PFSK-1 (cell line): Measurements from ENCODE around the gene DGKB.

Source experiments
- FOXP2 ChIP-seq: optimal IDR thresholded peaks from 2 replicates; pipeline ENCODE3; 2011; ENCODE audit warnings: borderline replicate concordance, control low read depth, inconsistent platforms; ENCODE audit not compliant: insufficient read depth; ENCODE audit errors: extremely low read length, extremely low read depth
- POLR2AphosphoS5 ChIP-seq: IDR thresholded peaks from 2 replicates; pipeline ENCODE4 v1.6.1; 2012; ENCODE audit warnings: low read depth, mild to moderate bottlenecking, control low read depth, low read length, moderate library complexity
- SIN3A ChIP-seq: IDR thresholded peaks from 2 replicates; pipeline ENCODE4 v1.6.1; 2012; ENCODE audit warnings: mild to moderate bottlenecking, low read length, moderate library complexity, borderline replicate concordance; ENCODE audit not compliant: insufficient read depth
- TAF1 ChIP-seq: IDR thresholded peaks from 2 replicates; pipeline ENCODE4 v1.6.1; 2012; ENCODE audit warnings: low read length, control low read depth, borderline replicate concordance; ENCODE audit not compliant: insufficient read depth
- TF ChIP-seq, protein P1 (sequence below), 2 experiments: IDR thresholded peaks; 2 replicates each; pipeline versions ENCODE4 v1.6.1 to v1.8.0; 2011 to 2012; ENCODE audit warnings: low read depth in 2 of 2, low read length in 2 of 2, control low read depth in 1 of 2, inconsistent platforms in 1 of 2, mild to moderate bottlenecking in 1 of 2, moderate library complexity in 1 of 2; ENCODE audit not compliant: insufficient read depth in 1 of 2

The DGKB gene

DNA sequence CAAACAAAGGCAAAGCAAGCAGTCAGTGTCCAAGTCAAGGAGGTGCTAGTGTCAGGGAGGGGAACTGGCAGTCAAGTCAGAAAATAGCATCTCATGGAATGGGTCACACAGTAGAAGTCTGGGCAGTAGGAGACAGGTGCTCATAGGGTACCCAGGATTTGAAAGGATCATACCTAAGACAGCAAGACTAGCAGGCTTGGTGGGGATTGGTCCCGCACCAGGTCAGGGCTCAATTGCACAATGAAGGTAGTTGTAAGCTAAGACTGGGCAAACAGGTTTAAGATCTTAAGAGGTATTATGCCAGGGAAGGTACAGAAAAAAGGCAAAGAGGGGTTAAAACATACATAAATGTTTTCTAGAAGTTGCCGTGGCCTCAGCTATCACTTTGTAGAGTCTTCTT lies 731.7 kb downstream of the DGKB start:
- TF ChIP-seq TAF1 = no peak
- TF ChIP-seq SIN3A = no peak
- TF ChIP-seq, protein P1, sequence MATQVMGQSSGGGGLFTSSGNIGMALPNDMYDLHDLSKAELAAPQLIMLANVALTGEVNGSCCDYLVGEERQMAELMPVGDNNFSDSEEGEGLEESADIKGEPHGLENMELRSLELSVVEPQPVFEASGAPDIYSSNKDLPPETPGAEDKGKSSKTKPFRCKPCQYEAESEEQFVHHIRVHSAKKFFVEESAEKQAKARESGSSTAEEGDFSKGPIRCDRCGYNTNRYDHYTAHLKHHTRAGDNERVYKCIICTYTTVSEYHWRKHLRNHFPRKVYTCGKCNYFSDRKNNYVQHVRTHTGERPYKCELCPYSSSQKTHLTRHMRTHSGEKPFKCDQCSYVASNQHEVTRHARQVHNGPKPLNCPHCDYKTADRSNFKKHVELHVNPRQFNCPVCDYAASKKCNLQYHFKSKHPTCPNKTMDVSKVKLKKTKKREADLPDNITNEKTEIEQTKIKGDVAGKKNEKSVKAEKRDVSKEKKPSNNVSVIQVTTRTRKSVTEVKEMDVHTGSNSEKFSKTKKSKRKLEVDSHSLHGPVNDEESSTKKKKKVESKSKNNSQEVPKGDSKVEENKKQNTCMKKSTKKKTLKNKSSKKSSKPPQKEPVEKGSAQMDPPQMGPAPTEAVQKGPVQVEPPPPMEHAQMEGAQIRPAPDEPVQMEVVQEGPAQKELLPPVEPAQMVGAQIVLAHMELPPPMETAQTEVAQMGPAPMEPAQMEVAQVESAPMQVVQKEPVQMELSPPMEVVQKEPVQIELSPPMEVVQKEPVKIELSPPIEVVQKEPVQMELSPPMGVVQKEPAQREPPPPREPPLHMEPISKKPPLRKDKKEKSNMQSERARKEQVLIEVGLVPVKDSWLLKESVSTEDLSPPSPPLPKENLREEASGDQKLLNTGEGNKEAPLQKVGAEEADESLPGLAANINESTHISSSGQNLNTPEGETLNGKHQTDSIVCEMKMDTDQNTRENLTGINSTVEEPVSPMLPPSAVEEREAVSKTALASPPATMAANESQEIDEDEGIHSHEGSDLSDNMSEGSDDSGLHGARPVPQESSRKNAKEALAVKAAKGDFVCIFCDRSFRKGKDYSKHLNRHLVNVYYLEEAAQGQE (IDR thresholded peaks at IDR 0.05; ENCODE audit: insufficient read depth in 1 of 2, low read depth in 2 of 2, low read length in 2 of 2) = no peak
- no peak for TF ChIP-seq FOXP2
- TF ChIP-seq POLR2AphosphoS5 = no peak

DNA sequence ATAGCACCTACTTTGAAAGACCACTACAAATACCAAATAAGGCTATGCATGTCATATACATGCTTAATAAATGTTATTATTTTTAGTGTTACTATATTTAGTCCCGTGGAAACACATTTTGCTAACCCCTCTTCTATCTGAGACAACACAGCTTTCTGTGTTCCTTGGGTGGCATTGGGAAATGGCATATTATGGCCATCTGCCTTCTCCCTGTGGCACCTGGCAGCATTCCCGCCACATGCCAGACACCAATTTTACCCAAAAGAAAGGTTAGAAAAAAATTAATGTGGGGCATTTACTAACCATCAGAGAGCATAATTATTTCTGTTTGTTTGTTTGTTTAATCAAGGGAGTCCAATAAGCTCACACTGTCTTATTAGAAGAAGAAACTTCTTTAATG lies 744.4 kb downstream of the DGKB start:
- TF ChIP-seq, protein P1 (IDR thresholded peaks at IDR 0.05; ENCODE audit: insufficient read depth in 1 of 2, low read depth in 2 of 2, low read length in 2 of 2) = no peak
- TF ChIP-seq TAF1 (no peak), POLR2AphosphoS5 (no peak), FOXP2 (no peak), SIN3A (no peak)

DNA sequence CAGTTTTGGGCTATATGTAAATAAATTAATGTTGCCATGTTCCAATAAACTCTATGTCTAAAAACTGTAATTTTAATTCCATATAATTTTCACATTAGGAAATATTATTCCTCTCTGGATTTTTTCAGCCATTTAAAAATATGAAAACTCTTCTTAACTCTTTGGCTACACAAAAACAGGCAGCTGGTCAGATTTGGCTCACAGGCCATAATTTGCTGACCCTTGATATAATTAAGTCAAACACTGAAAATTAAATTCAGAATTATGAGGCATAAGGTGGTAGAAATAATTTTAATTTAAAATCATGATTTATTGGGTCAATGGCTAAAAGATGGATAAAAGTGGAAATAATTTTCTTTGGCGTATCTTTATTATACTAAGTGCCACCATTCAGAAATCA lies 746.1 kb downstream of the DGKB start:
- TF ChIP-seq TAF1 (no peak), FOXP2 (no peak), POLR2AphosphoS5 (no peak), SIN3A (no peak)
- TF ChIP-seq, protein P1 (IDR thresholded peaks at IDR 0.05; ENCODE audit: insufficient read depth in 1 of 2, low read depth in 2 of 2, low read length in 2 of 2) = no peak

DNA sequence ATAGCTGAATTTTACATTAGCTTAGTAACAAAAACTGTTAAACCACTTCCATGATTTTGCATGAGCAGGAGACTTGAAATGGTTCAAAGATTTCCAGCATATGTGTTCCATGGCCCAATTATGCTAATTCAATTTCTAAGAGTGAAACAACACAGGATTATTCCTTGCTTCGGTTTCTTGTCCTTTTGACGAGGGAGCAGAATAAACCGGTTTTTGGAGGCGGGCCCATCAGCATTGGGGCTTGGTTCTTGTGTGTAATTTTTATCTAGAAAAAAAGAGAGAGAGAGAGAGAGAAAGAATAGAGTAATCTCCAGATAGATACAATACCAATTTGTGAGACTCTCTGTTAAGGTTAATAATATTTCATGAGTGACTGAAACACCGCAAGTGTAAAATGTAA lies 753.6 kb downstream of the DGKB start:
- no peak for TF ChIP-seq FOXP2
- TF ChIP-seq TAF1 = no peak
- TF ChIP-seq POLR2AphosphoS5 = no peak
- no peak for TF ChIP-seq SIN3A
- TF ChIP-seq, protein P1 (IDR thresholded peaks at IDR 0.05; ENCODE audit: insufficient read depth in 1 of 2, low read depth in 2 of 2, low read length in 2 of 2) = no peak

DNA sequence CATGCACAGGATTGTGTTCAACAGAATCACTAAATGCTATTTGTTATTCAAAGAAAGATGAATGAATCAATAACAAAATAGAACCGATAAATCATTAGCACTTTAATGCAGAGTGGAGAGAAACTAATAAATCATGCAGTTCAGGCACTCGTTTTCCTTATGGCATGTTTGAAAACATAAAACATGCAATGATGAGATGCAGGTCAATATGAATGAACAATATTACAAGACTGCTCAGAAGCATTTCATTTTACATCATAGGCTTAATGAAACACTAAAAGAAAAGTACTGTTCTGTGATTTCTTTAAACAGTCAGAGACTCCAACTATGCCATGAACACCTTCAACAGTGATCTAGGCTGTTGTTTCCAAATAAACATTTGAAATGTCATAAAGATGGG lies 755.0 kb downstream of the DGKB start:
- TF ChIP-seq FOXP2 (no peak), SIN3A (no peak), TAF1 (no peak), POLR2AphosphoS5 (no peak)
- TF ChIP-seq, protein P1 (IDR thresholded peaks at IDR 0.05; ENCODE audit: insufficient read depth in 1 of 2, low read depth in 2 of 2, low read length in 2 of 2) = no peak
